T-helper 9 cell (primary cell): ENCODE data around the gene CD7.

ENCODE experiments used
- DNase-seq: peaks from one replicate; pipeline ENCODE4 v3.0.0-alpha.2; 2020

CD7 gene

DNA sequence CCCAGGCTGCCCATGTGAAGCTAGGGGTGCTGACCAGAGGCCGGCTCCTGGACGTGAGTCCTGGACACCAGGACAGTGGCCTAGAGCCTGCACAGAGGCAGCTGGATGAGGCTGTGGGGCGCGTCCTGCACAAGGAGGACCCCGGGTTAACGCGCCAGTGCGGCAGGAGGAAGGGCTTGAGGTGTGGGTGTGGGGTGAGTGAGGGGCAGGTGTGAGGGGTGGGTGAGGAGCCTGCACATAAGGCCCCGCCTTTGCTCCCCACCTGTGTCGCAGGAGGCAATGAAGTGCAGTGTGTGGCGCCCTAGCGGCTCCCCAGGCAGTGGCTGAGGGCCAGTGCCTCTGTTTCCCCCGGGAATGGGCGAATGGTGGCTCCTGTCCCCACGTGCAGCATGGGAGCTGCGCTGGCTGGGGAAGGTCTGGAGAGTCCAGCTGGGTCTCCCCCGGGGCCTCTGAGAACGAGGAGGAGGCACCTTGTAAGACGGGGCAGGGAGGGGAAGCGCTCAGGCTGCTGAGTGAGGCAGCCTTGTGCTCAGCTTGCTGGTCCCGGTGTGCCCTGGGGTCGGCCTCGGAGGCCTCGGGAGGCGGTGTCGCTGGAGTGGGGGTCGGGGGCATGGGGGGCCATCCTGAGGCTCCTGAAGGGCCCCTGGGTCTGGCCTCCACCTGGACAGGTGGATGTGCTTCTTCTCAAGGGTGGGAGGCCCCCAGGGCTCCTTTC, 3.2 kb downstream of the CD7 start:
- no peak for DNase-seq

- DNase-seq, result no peak
Observed at GRCh38 chr17:82313195-82314011, 4.0 kb downstream of the CD7 start.

GRCh38 chr17:82311971-82312370, 5.4 kb downstream of the CD7 start:
- no peak for DNase-seq

DNA sequence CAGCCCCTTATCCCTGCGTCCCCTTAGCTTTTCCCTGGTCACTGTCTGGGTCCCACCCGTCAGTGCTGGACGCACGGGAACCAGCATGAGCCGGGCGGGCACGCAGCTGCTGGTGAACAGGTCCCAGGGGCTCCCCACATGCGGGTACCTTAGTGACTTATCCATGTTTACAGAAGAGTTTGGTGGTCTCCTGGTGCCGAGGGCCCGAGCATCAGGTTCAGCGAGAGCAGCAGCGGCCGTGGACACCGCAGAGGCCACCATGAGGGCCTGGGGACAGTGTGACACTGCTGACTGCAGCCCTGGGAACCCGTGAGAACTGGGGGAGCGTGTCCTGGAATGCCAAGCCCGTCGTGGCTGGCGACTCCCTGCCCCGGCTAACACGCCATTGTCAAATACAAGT, 6.5 kb downstream of the CD7 start:
- DNase-seq, result no peak

GRCh38 chr17:82309656-82310570, 7.5 kb downstream of the CD7 start:
- DNase-seq, result no peak

GRCh38 chr17:82305727-82306300, 11.6 kb downstream of the CD7 start:
- DNase-seq, result no peak

DNA sequence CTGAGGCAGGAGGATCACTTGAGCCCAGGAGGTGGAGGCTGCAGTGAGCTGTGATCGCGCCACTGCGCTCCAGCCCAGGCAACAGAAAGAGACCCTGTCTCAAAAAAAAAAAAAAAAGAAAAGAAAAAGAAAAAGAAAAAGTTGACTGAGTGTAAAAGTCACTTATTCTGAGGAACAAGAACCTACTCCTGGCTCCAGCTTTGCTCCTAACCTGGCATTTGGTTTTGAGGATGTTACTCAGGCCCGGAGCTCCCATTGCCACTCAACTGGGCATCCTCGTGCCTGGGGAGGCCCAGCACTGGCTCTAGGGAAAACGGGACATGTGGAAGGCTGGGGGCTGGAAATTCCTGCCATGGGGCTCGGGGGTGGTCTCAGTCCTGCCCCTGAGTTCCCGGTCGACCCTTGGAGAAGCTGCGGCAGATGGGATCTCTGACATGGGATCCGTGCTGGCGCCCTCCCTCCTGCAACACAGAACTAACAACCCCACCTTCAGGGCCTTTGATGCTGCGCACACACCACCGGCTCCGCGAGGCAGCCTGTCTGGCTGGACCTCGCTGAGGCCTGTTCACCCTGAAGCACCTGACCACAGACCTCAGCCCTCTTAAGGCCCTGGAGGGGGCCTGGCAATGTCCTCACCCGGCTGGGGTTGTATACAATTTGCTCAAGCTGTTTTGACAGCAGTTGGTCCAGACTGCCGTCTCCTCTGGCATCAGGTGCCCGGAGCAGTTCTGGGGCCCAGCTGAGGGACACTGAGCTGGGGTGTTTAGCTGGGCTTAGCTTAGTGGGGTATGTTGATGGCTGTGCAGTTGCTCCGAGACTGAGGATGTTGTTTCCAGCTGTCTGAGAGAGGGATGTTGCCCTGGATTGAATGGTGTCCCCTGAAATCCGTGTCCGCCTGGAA, 12.3 kb downstream of the CD7 start:
- no peak for DNase-seq

- DNase-seq, result no peak
Observed at GRCh38 chr17:82303944-82304808, 13.2 kb downstream of the CD7 start.

- peak; percentile 39 for DNase-seq
Observed at GRCh38 chr17:82302991-82303943, 14.1 kb downstream of the CD7 start.

DNA sequence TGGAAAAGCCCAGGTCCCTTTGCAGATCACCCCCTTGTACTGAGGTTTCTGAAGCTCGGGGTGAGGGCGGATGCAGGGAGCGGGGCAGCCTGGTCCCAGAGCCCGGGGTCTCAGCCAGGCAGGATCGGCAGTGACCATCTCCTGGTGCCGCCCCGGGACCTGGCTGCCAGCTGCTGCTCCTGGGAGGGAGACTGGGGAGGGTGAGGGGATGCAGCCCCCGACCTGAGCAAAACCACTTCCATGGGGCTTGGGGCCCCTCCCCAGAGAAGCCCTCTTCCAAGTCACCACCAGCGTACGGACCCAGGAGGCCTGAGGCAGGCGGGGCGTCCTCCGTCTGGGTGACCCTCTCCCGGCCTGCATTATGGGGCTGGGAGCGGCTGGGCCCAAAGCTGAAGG, 14.8 kb downstream of the CD7 start:
- no peak for DNase-seq

DNA sequence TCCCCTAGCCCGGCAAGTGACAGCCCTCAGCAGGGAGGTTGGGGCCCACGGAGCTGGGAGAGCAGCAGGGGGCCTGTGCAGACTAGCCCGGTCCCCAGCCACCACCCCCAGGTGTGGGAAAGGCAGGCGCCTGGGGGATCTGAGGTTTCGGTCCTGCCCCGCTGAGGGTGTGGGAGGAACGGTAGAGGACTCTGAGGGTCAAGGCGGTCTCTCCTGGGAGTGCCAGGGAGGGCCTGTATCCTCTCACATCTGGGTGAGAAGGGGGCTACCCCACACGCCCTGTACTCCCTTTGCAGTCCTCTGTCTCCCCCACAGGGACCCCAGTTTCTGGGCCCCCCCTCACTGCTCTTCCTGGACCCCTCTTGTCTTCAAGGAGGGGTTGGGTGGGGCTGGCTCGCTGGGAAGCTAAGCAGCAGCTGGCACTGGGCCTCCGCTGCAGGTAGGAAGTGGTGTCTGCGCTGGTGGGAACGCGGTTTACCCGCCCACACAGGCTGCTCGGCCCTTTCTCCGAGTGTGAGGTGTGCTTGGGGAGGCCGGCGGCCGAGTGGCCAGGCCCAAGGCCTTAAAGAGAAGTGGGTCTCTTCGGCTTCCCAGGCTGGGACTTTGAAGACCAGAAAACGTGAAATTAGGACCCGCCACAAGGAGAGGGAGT, 15.4 kb downstream of the CD7 start:
- DNase-seq, result peak; percentile 43

DNA sequence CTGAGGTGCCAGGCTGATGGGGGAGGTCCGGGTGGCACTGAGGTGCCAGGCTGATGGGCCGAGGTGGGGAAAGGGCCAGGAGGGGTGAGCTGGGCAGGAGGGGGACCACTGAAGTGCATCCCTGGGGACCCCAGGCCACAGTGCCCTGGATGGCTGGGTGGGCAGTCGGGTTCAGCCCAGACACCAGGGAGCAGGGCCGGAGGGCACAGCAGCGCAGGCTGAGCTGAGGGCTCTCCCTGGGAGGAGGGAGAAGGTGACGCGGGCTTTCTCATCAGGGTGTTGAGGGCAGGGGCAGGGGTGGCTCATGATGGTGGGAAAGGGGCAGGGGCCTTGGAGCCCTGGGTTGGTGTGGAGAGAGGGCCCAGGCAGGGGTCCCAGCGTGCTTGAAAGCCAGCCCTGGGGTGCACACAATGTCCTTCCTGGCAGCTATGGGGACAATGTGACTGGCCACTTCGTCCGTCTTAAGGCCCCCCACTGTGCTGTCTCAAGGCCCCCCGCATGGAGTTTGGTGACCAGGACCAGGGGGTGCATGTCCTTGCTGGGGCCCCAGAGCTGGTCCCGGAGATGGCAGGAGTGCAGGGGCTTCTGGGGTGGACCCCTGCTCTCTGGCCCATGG, 16.0 kb downstream of the CD7 start:
- no peak for DNase-seq

DNA sequence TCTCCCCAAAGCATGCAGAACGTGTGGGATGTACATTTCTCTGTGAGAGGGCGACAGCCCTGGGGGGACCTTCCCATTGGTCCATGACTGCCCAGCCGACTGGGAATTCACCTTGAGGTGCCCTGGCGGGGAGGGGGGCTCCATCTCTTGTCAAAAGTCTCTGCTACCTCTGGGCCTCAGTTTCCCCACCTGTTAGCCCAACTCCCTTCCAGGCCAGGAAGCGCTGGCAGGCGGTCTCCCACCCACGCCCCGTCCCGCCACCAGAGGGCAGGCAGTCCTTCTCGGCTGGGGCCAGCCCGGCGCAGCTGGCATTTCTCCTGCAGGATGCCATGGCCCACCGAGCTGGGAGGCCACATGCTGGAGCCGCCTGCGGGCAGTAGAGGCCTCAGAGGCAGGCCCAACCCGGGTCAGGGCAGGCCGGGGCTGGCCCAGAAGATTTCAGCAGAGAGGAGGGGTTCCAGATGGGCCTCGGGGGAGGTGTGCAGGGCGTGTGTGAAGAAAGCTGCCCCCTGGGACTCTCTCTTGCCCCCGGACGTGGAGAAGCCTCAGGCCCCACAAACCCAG, 16.6 kb downstream of the CD7 start:
- peak; percentile 57 for DNase-seq

DNA sequence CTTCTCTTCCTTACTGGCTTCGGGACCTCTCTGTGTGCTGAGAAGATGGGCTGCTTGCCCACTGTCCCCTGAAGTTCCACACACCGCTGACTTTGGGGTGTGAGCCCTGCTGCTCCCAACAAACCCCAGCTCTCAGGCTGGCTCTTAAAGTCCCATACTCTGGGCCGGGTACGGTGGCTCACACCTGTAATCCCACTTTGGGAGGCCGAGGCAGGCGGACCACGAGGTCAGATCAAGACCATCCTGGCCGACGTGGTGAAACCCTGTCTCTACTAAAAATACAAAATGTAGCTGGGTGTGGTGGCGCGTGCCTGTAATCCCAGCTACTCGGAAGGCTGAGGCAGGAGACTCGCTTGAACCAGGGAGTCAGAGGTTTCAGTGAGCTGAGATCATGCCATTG, 17.2 kb downstream of the CD7 start:
- DNase-seq, result no peak

GRCh38 chr17:82299452-82299851, 18.0 kb downstream of the CD7 start:
- DNase-seq, result no peak

- DNase-seq, result no peak
Observed at GRCh38 chr17:82298538-82299421, 18.6 kb downstream of the CD7 start.
